ENCODE results near the gene PIN1. TPM values are rescaled to one million over a fixed set of nuclear protein-coding genes. Genes with fewer than 3 reads are reported as not detected.
"Not testable (repeated sequence)": the region's sequence is repeated elsewhere in the genome, so short reads cannot be mapped to it uniquely, and the experiment has no call there.

The PIN1 gene
- total RNA-seq, 1 donor from 2014 or later = 58.5 TPM

DNA sequence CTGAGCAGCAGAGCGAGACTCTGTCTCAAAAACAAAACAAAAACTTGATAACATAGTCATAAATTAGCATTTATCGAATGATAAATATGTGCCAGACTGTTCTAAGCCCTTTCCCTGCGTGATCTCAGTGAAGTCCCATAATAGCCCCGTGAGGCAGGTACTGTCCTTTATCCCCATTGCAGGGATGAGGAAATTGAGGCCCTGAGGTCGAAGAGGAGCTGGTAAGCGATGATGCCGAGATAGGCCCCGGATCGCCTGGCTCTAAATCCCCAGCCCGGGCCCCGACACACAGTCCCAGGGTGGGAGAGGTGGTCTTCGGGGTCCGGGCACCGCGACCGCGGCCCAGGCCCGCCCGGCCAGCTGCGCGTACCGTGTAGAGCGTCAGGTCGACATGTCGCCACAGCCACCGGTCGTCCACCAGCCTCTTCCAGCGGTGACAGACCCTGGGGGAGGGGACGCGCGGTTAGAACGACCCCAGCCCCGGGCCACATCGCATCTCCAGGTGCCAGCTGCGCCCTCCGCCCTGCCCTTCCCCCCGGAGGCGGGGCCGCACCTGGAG, 16.9 kb upstream of the PIN1 start:
- peak overlapping the region; percentile 95 for H3K27ac ChIP-seq (ENCODE audit: low read depth, low read length)
- H3K27me3 ChIP-seq (ENCODE audit: control insufficient read depth in 3 of 3, insufficient read depth in 3 of 3, low read length in 3 of 3) = no peaks in the 10 kb centered on the region
- peak overlapping the region; percentile 97 for H3K9ac ChIP-seq (ENCODE audit: low read depth in 1 of 3, low read length in 3 of 3)
- H3K4me1 ChIP-seq (ENCODE audit: control insufficient read depth in 3 of 3, insufficient read depth in 3 of 3, low read length in 3 of 3) = peaks cover 13 to 21% (median 15%) of the 10 kb centered on the region in 3 donors
- H3K36me3 ChIP-seq (ENCODE audit: control insufficient read depth in 3 of 3, insufficient read depth in 3 of 3, low read length in 3 of 3) = peaks cover 0 to 3% (median 0%) of the 10 kb centered on the region in 3 donors
- H3K4me3 ChIP-seq (ENCODE audit: low read length in 3 of 3) = peak overlapping the region; percentile 79 to 95 (median 81)
- no peaks in the 10 kb centered on the region for H3K9me3 ChIP-seq (ENCODE audit: control insufficient read depth in 3 of 3, low read length in 3 of 3)

DNA sequence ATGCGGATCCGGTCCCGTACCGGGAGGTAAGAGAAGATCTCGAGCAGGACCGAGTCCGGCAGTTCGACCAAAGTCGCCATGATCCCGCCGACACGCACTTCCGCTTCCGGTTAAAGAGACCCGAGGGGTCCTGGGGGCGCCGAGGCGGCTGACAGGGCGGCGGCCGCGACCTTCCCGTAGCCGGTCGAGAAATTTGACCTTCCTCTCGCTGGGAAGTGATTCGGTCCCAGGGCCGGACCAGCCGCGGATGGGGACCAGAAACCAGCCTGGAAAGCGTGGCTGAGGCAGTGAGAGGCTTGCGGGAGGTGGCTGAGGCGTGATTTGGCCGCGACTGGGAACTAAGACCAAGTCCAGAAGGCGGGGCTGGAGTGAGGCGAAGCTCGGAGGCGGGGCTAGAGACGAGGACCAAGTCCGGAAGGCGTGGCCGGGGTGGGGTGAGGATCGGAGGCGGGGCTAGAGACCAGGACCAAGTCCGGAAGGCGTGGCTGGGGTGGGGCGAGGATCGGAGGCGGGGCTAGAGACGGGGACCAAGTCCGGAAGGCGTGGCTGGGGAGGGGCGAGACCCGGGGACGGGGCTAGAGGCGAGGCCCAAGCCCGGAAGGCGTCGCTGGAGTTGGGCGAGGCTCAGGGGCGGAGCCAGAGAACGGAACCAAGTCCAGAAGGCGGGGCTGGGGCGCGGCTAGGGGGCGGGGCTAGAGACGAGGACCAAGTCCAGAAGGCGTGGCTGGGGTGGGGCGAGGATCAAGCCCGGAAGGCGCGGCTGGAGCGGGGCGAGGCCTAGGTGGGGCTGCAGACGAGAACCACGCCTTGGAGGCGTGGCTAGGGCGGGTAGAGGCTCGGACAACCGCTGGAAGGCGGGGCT, 16.2 kb upstream of the PIN1 start, which contains the start of gene FBXL12:
FBXL12 (minus strand) TSS at position 346 of the 862 bp plus-strand sequence; CDS start at position 80, 266 bp downstream.
- peaks cover 13 to 21% (median 15%) of the 10 kb centered on the region in 3 donors for H3K4me1 ChIP-seq (ENCODE audit: control insufficient read depth in 3 of 3, insufficient read depth in 3 of 3, low read length in 3 of 3)
- peak within 1 kb of the TSS; percentile 97 for H3K9ac ChIP-seq (ENCODE audit: low read depth in 1 of 3, low read length in 3 of 3)
- H3K4me3 ChIP-seq (ENCODE audit: low read length in 3 of 3) = peak within 1 kb of the TSS; percentile 79 to 95 (median 81)
- peak within 1 kb of the TSS; percentile 95 for H3K27ac ChIP-seq (ENCODE audit: low read depth, low read length)
- H3K27me3 ChIP-seq (ENCODE audit: control insufficient read depth in 3 of 3, insufficient read depth in 3 of 3, low read length in 3 of 3) = no peaks in the 10 kb centered on the region
- no peaks in the 10 kb centered on the region for H3K9me3 ChIP-seq (ENCODE audit: control insufficient read depth in 3 of 3, low read length in 3 of 3)
- no peaks in the 10 kb centered on the region for H3K36me3 ChIP-seq (ENCODE audit: control insufficient read depth in 3 of 3, insufficient read depth in 3 of 3, low read length in 3 of 3)

- no peaks in the 10 kb centered on the region for H3K36me3 ChIP-seq (ENCODE audit: control insufficient read depth in 3 of 3, insufficient read depth in 3 of 3, low read length in 3 of 3)
- H3K27me3 ChIP-seq (ENCODE audit: control insufficient read depth in 3 of 3, insufficient read depth in 3 of 3, low read length in 3 of 3) = no peaks in the 10 kb centered on the region
- H3K4me3 ChIP-seq (ENCODE audit: low read length in 3 of 3) = peak overlapping the region; percentile 63 to 77 (median 66)
- H3K9ac ChIP-seq (ENCODE audit: low read depth in 1 of 3, low read length in 3 of 3) = no peak overlapping the region
- H3K4me1 ChIP-seq (ENCODE audit: control insufficient read depth in 3 of 3, insufficient read depth in 3 of 3, low read length in 3 of 3) = peaks cover 13 to 21% (median 15%) of the 10 kb centered on the region in 3 donors
- no peaks in the 10 kb centered on the region for H3K9me3 ChIP-seq (ENCODE audit: control insufficient read depth in 3 of 3, low read length in 3 of 3)
- H3K27ac ChIP-seq (ENCODE audit: low read depth, low read length) = peak overlapping the region; percentile 95
Measured at GRCh38 chr19:9819596-9819909, 15.6 kb upstream of the PIN1 start.

DNA sequence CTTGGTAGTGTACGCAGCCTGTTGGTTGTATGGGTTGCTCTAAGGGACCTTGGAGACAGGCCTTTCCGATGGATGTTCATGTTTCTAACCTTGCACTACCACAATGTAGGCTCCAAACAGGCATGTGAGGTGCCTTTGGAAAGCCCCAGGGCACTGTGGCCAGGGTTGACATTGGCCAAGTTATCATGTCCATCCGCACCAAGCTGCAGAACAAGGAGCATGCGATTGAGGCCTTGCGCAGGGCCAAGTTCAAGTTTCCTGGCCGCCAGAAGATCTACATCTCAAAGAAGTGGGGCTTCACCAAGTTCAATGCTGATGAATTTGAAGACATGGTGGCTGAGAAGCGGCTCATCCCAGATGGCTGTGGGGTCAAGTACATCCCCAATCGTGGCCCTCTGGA, 15.1 kb upstream of the PIN1 start:
- H3K9me3 ChIP-seq (ENCODE audit: control insufficient read depth in 3 of 3, low read length in 3 of 3); H3K36me3 ChIP-seq (ENCODE audit: control insufficient read depth in 3 of 3, insufficient read depth in 3 of 3, low read length in 3 of 3); H3K27me3 ChIP-seq (ENCODE audit: control insufficient read depth in 3 of 3, insufficient read depth in 3 of 3, low read length in 3 of 3); H3K9ac ChIP-seq (ENCODE audit: low read depth in 1 of 3, low read length in 3 of 3): not testable (repeated sequence)
- Histone ChIP-seq H3K27ac (ENCODE audit: low read depth, low read length) (peak overlapping the region; percentile 95), H3K4me1 (ENCODE audit: control insufficient read depth in 3 of 3, insufficient read depth in 3 of 3, low read length in 3 of 3) (peaks cover 13 to 21% (median 15%) of the 10 kb centered on the region in 3 donors), H3K4me3 (ENCODE audit: low read length in 3 of 3) (peak overlapping the region in 2 of 3 donors; percentile 63 to 66)

- no peak overlapping the region for H3K27ac ChIP-seq (ENCODE audit: low read depth, low read length)
- no peak overlapping the region for H3K9ac ChIP-seq (ENCODE audit: low read depth in 1 of 3, low read length in 3 of 3)
Measured at GRCh38 chr19:9823816-9824215, 11.3 kb upstream of the PIN1 start.

GRCh38 chr19:9827289-9828238, 7.6 kb upstream of the PIN1 start, which contains the start of gene UBL5:
UBL5 (plus strand) TSS chr19:9827918; CDS start chr19:9828338, 420 bp downstream.
- H3K27ac ChIP-seq (ENCODE audit: low read depth, low read length) = peak within 1 kb of the TSS; percentile 80

More at GRCh38 chr19:9823816-9824215, 11.3 kb upstream of the PIN1 start:
- Histone ChIP-seq H3K9me3 (ENCODE audit: control insufficient read depth in 3 of 3, low read length in 3 of 3) (no peaks in the 10 kb centered on the region), H3K4me1 (ENCODE audit: control insufficient read depth in 3 of 3, insufficient read depth in 3 of 3, low read length in 3 of 3) (peaks cover 16 to 22% (median 20%) of the 10 kb centered on the region in 3 donors), H3K36me3 (ENCODE audit: control insufficient read depth in 3 of 3, insufficient read depth in 3 of 3, low read length in 3 of 3) (no peaks in the 10 kb centered on the region), H3K4me3 (ENCODE audit: low read length in 3 of 3) (no peak overlapping the region), H3K27me3 (ENCODE audit: control insufficient read depth in 3 of 3, insufficient read depth in 3 of 3, low read length in 3 of 3) (no peaks in the 10 kb centered on the region)

DNA sequence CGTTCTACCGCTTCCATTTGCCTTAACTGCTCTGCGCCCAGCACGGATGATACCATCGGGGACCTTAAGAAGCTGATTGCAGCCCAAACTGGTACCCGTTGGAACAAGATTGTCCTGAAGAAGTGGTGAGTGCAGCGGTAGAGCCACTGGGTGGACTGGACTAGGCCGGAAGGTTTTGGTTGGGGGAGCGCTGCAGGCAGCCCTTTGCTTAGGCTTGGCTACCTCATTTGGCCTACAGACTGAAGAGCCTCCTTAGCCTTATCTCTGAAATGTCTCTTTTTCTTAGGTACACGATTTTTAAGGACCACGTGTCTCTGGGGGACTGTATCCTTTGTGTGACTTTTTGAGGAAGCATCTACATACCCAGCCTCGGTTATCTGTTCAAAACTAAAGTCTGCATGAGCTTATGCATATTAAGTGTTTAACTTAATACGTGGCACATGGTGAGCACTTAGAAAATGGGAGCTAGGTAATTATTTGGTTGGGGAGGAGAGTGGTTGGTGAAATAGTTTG, 6.5 kb upstream of the PIN1 start:
- peak overlapping the region; percentile 95 to 98 (median 96) for H3K4me3 ChIP-seq (ENCODE audit: low read length in 3 of 3)
- peak overlapping the region; percentile 80 for H3K27ac ChIP-seq (ENCODE audit: low read depth, low read length)
- H3K4me1 ChIP-seq (ENCODE audit: control insufficient read depth in 3 of 3, insufficient read depth in 3 of 3, low read length in 3 of 3) = peaks cover 11 to 18% (median 16%) of the 10 kb centered on the region in 3 donors
- H3K36me3 ChIP-seq (ENCODE audit: control insufficient read depth in 3 of 3, insufficient read depth in 3 of 3, low read length in 3 of 3) = peaks cover 5 to 14% (median 8%) of the 10 kb centered on the region in 3 donors
- H3K27me3 ChIP-seq (ENCODE audit: control insufficient read depth in 3 of 3, insufficient read depth in 3 of 3, low read length in 3 of 3) = no peaks in the 10 kb centered on the region
- H3K9ac ChIP-seq (ENCODE audit: low read depth in 1 of 3, low read length in 3 of 3) = peak overlapping the region; percentile 94 to 96 (median 95)
- no peaks in the 10 kb centered on the region for H3K9me3 ChIP-seq (ENCODE audit: control insufficient read depth in 3 of 3, low read length in 3 of 3)

More at GRCh38 chr19:9827289-9828238, 7.6 kb upstream of the PIN1 start, which contains the start of gene UBL5:
- H3K9me3 ChIP-seq (ENCODE audit: control insufficient read depth in 3 of 3, low read length in 3 of 3) = no peaks in the 10 kb centered on the region
- H3K4me3 ChIP-seq (ENCODE audit: low read length in 3 of 3) = peak within 1 kb of the TSS; percentile 95 to 98 (median 96)
- H3K4me1 ChIP-seq (ENCODE audit: control insufficient read depth in 3 of 3, insufficient read depth in 3 of 3, low read length in 3 of 3) = peaks cover 11 to 18% (median 16%) of the 10 kb centered on the region in 3 donors
- peaks cover 5 to 14% (median 8%) of the 10 kb centered on the region in 3 donors for H3K36me3 ChIP-seq (ENCODE audit: control insufficient read depth in 3 of 3, insufficient read depth in 3 of 3, low read length in 3 of 3)
- no peaks in the 10 kb centered on the region for H3K27me3 ChIP-seq (ENCODE audit: control insufficient read depth in 3 of 3, insufficient read depth in 3 of 3, low read length in 3 of 3)
- peak within 1 kb of the TSS; percentile 94 to 96 (median 95) for H3K9ac ChIP-seq (ENCODE audit: low read depth in 1 of 3, low read length in 3 of 3)

DNA sequence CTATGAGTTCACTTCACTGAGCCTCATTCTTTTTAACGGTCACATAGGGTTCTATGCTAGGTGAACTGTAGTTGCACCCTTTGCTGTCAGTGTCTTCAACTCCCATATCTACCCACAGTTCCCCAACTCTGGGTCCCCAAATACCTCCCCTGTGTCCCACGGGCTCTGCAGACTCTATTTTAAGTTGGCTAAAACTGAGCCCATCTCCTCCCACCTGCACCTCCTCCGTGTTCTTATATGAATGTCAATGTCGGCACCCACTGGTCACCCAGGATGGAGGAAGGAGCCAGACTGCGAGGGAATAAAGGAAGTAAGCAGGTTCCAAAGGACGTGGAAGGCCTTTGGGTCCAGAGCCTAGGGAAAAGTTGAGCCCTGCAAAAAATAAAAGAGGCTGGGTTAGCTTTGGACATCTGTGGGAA, 802 bp upstream of the PIN1 start:
- Histone ChIP-seq H3K36me3 (ENCODE audit: control insufficient read depth in 3 of 3, insufficient read depth in 3 of 3, low read length in 3 of 3) (peaks cover 14 to 26% (median 19%) of the 10 kb centered on the region in 3 donors), H3K4me1 (ENCODE audit: control insufficient read depth in 3 of 3, insufficient read depth in 3 of 3, low read length in 3 of 3) (peaks cover 12 to 18% (median 14%) of the 10 kb centered on the region in 3 donors), H3K27me3 (ENCODE audit: control insufficient read depth in 3 of 3, insufficient read depth in 3 of 3, low read length in 3 of 3) (no peaks in the 10 kb centered on the region), H3K9ac (ENCODE audit: low read depth in 1 of 3, low read length in 3 of 3) (peak overlapping the region in 1 of 3 donors; percentile 86), H3K9me3 (ENCODE audit: control insufficient read depth in 3 of 3, low read length in 3 of 3) (no peaks in the 10 kb centered on the region), H3K27ac (ENCODE audit: low read depth, low read length) (peak overlapping the region; percentile 42), H3K4me3 (ENCODE audit: low read length in 3 of 3) (peak overlapping the region; percentile 86 to 96 (median 96))

- peaks cover 12 to 21% (median 18%) of the 10 kb centered on the region in 3 donors for H3K36me3 ChIP-seq (ENCODE audit: control insufficient read depth in 3 of 3, insufficient read depth in 3 of 3, low read length in 3 of 3)
- peak overlapping the region; percentile 84 to 90 (median 87) for H3K9ac ChIP-seq (ENCODE audit: low read depth in 1 of 3, low read length in 3 of 3)
- H3K27ac ChIP-seq (ENCODE audit: low read depth, low read length) = peak overlapping the region; percentile 36
- H3K9me3 ChIP-seq (ENCODE audit: control insufficient read depth in 3 of 3, low read length in 3 of 3) = no peaks in the 10 kb centered on the region
- no peaks in the 10 kb centered on the region for H3K27me3 ChIP-seq (ENCODE audit: control insufficient read depth in 3 of 3, insufficient read depth in 3 of 3, low read length in 3 of 3)
- peaks cover 12 to 18% (median 14%) of the 10 kb centered on the region in 3 donors for H3K4me1 ChIP-seq (ENCODE audit: control insufficient read depth in 3 of 3, insufficient read depth in 3 of 3, low read length in 3 of 3)
- peak overlapping the region; percentile 81 to 89 (median 85) for H3K4me3 ChIP-seq (ENCODE audit: low read length in 3 of 3)
Measured at GRCh38 chr19:9835507-9835949, 410 bp downstream of the PIN1 start.
